ENCODE measurements around the gene C5orf58.

The C5orf58 gene

DNA sequence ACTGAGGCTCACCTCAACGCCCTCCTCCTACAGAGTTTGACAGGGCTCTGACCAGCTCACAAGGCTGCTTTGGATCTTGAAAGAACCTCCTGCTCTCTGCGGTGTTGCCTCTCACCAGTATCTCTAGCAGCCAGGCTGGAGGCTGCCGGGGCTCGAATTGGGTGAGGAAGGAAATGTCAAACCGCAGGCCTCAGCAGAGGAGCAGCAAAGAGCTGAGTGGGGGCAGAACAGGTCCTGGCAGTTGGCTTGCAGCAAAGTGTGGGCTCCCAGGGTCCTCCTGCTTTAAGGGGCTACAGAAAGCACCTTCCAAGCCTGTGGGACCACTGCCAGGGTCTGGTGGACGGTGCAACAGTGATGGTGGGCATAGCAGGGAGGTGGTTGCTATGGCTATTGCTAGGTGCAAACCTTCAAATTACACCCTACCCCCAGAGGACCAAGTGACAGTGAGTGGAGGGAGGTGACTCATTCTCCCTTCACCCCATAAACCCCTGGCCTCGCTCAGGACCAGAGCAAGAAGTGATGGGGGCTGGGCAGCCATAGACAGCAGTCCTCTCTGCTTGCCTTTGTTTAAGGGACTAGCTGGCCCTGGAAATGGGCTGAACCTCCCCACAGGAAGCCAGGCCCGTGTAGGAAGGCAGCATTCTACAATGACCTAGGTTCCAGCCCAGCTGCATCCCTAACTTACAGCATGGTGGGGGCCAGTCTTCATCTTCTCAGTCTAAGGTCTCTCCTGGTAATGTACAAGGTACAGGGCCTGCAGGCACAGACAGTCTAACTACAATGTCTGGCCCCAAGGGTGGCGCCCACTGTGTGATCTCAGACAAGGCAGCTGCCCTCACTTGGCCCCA, 46.0 kb downstream of the C5orf58 start:
- H3K4me3 ChIP-seq (ENCODE audit: low read depth, low read length) = no peak overlapping the region
- no peak for TF ChIP-seq CTCF (IDR thresholded peaks at IDR 0.05; ENCODE audit: insufficient read depth, low read depth, low read length, missing control alignments)
- DNase-seq (ENCODE audit: low read depth) = peak; percentile 88

GRCh38 chr5:170279459-170279817, 46.7 kb downstream of the C5orf58 start:
- no peak overlapping the region for H3K4me3 ChIP-seq (ENCODE audit: low read depth, low read length)
- no peak for DNase-seq (ENCODE audit: low read depth)
- no peak for TF ChIP-seq CTCF (IDR thresholded peaks at IDR 0.05; ENCODE audit: insufficient read depth, low read depth, low read length, missing control alignments)

- no peak overlapping the region for H3K4me3 ChIP-seq (ENCODE audit: low read depth, low read length)
- DNase-seq (ENCODE audit: low read depth) = no peak
- TF ChIP-seq CTCF (IDR thresholded peaks at IDR 0.05; ENCODE audit: insufficient read depth, low read depth, low read length, missing control alignments) = no peak
Observed at GRCh38 chr5:170280011-170280493, 47.3 kb downstream of the C5orf58 start.

DNA sequence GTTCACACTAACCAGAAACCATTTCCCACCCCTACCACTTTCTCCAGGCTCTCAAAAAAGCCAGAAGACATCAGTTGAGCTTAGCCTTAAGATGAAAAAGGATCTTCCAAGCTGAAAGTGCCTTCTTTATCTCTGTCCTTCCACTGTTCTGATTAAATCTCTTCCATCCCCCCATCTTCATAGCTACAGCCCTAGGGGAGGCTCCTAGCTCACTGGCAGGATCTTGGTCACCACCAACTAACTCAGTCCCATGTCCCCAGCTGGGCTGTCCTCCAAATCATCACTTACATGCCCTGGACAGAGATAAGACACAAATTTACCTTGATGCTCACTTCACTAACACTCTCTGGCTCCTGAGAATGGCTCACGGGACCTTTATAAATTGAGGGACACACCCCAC, 50.5 kb downstream of the C5orf58 start:
- DNase-seq (ENCODE audit: low read depth) = no peak
- TF ChIP-seq CTCF (IDR thresholded peaks at IDR 0.05; ENCODE audit: insufficient read depth, low read depth, low read length, missing control alignments) = no peak
- H3K4me3 ChIP-seq (ENCODE audit: low read depth, low read length) = no peak overlapping the region

DNA sequence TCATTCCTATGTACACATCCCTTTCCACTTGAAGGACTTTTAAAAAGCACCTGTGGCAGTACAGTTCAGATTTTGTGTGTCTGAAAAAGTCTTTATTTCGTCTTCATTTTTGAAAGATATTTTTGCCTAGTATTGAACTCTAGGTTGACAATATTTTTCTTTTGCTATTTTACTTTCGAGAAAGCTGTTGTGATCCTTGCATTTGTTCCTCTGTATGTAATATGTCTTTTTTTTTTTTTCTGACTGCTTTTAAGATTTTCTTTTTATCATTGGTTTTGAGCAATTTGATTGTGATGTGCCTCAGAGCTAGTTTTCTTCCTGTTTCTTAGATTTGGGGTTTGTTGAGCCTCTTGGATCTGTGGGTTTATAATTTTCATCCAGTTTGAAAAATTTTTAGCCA, 51.4 kb downstream of the C5orf58 start:
- TF ChIP-seq CTCF (IDR thresholded peaks at IDR 0.05; ENCODE audit: insufficient read depth, low read depth, low read length, missing control alignments) = no peak
- DNase-seq (ENCODE audit: low read depth) = no peak
- H3K4me3 ChIP-seq (ENCODE audit: low read depth, low read length) = no peak overlapping the region

DNA sequence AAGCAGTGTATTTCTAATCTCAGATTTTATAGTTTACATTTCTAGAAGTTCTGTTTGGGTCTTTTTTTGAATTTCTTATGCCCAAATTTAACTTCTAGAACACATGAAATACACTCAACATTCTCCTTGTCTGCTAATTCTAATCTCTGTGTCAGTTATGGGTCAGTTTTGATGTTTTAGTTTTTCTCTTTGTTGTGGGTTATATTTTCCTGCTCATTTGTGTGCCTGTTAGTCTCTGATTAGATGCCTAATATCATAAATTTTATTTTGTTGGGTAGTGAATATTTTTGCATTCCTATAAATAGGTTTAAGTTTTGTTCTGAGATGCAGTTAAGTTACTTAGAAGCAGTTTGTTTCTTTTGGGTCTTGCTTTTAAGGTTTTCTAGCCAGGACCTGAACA, 52.4 kb downstream of the C5orf58 start:
- DNase-seq (ENCODE audit: low read depth) = no peak
- no peak for TF ChIP-seq CTCF (IDR thresholded peaks at IDR 0.05; ENCODE audit: insufficient read depth, low read depth, low read length, missing control alignments)
- H3K4me3 ChIP-seq (ENCODE audit: low read depth, low read length) = no peak overlapping the region
